OCI-LY7 (cell line): ENCODE measurements around the gene LRRN2.

Experiments used
- EZH2phosphoT487 ChIP-seq: fragments of 200-600 bp; sonication (generic); IDR thresholded peaks from 2 replicates; pipeline ENCODE4 v1.6.1; 2018; ENCODE audit warnings: low read depth, borderline replicate concordance, mild to moderate bottlenecking, mixed run types, antibody characterized with exemption, low read length, moderate library complexity, mixed read lengths
- TF ChIP-seq, protein P1 (sequence below): fragments of 200-600 bp; sonication (generic); conservative IDR thresholded peaks from 2 replicates; pipeline ENCODE4 v1.5.1; 2014; ENCODE audit warnings: mild to moderate bottlenecking, antibody characterized with exemption, low read length, moderate library complexity, mixed read lengths

GRCh38 chr1:204598319-204598969, 87.1 kb downstream of the LRRN2 start:
- TF ChIP-seq, protein P1, sequence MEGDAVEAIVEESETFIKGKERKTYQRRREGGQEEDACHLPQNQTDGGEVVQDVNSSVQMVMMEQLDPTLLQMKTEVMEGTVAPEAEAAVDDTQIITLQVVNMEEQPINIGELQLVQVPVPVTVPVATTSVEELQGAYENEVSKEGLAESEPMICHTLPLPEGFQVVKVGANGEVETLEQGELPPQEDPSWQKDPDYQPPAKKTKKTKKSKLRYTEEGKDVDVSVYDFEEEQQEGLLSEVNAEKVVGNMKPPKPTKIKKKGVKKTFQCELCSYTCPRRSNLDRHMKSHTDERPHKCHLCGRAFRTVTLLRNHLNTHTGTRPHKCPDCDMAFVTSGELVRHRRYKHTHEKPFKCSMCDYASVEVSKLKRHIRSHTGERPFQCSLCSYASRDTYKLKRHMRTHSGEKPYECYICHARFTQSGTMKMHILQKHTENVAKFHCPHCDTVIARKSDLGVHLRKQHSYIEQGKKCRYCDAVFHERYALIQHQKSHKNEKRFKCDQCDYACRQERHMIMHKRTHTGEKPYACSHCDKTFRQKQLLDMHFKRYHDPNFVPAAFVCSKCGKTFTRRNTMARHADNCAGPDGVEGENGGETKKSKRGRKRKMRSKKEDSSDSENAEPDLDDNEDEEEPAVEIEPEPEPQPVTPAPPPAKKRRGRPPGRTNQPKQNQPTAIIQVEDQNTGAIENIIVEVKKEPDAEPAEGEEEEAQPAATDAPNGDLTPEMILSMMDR: no peak
- TF ChIP-seq EZH2phosphoT487: no peak
